Activated gamma-delta T cell treated with Interleukin-2 at 50 U/mL for 16 hours (primary cell): Measurements from ENCODE around the gene WDR70.
"Not testable (repeated sequence)": the region's sequence is repeated elsewhere in the genome, so short reads cannot be mapped to it uniquely, and the experiment has no call there.

Experiments used
- DNase-seq: peaks from one replicate; pipeline ENCODE4 v3.0.0-alpha.2; 2020

The WDR70 gene

DNA sequence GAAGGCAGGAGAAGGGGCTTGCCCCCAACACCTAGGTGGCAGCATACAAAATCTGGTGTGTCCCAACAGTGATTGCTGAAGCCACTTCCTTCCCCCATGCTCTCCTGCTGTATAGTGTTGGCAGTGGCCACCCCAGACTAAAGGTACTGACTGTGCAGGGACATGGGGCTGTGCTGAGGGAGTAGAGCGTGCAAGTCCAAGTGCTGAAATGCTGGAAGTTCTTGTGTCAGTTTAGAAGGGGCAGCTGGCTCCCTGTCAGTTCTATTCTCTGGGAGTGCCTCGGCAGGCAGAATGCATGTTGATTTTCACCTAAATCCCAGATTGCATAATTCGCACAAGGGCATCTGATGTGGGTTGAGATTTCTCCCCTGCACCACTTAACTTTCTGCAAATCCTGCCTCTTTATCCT is 392.1 kb downstream of the WDR70 start:
- DNase-seq: no peak

DNA sequence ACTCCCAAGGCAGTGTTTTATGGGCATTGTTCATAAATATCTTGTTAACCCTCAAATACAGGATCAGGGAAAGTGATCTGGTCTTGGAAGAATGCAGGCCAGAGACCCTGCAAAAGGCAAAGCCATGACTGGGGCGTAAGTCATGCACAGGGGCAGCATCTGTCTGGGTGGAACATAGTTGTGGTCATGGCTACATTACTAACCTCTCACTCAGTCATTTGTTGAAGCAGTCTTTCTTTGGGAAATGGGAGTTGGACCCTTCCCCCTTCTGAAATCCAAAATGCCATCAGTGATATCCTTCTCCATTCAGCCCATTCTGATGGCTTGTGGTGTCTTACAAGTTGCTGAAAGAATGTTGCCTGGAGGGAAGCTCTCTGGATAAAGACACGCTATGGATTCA is 392.6 kb downstream of the WDR70 start:
- no peak for DNase-seq

DNA sequence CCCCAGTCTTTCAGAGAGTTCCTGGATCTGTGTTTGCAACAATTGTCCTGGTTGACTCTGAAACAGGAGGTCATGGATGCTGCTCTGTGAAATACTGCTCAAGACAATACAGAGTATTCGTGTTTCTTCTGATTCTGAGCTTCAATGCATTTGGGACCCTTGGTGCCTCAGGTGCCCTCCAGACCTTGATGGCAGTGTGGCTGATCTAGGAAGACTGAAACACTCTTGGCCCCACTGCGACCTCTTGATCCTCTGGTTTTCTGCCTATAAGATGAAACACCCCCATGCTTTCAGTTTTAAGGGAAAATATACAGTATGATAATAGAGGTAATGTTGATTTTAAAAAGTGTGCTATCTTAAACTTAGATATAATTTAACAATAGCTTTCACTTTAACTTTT is 393.1 kb downstream of the WDR70 start:
- DNase-seq: no peak

GRCh38 chr5:37773809-37774208 is 394.7 kb downstream of the WDR70 start:
- DNase-seq: no peak

DNA sequence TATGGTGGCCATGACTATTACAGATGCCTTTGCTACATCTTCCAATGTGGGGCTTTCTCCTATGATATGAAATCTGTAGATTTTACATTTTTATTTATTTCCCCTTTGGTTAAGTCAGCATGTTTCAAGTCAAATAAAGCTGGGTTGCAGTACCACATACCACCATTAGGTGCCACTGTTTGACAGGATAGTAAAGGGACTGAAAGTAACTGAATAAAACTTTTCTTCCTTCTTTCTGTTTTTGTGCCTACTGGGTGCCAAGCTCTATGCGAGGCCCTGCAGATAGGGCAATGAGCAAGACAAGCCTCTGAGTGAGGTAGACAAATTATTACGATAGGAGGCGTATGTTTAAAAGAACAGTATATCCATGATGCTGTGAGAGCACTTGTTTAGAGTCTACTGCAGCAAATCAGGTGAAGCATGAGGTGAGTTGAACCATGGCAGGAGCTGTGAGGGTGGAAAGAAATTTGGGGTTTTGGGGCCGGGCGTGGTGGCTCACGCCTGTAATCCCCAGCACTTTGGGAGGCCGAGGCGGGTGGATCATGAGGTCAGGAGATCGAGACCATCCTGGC is 395.9 kb downstream of the WDR70 start:
- DNase-seq: no peak

DNA sequence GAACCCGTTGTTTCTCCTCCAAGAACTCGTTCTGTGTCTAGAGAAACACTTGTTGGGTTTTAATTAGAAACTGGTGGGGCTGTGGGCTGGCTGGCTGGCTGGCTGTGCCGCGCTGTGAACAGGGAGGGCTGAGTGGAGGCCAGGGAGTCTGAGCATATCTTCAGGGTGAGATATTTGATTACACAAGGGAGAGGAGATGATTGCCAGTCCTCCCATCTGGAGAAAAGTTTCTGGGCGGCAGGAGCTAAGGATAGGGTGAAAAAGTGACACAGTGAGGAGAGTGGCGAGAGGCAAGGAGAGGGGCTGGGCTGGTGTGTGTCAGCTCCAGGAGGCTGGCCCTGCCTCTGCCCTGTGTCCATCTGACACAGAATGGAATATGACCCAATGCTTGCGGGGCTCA is 397.7 kb downstream of the WDR70 start:
- DNase-seq: no peak

GRCh38 chr5:37777432-37778130 is 398.5 kb downstream of the WDR70 start:
- DNase-seq: no peak

DNA sequence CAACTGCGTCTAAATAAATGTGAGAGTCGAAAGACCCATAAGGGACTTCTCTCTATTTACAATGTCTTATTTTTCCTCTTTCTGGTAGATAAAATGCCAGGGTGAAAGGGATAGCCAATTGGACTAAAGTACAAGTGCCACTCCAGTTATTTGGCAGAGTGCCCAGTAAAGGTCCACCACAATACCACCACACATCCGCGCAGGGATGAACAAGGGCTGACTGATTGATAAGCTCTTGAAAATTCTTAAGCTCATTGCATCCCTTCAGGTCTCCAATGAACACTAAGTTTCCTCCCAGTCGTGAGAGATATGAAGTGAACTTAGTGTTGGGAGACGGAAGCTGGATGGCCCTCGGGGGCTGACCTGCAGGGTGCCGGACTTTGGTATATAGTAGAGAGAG is 402.3 kb downstream of the WDR70 start:
- not testable (repeated sequence) for DNase-seq

DNA sequence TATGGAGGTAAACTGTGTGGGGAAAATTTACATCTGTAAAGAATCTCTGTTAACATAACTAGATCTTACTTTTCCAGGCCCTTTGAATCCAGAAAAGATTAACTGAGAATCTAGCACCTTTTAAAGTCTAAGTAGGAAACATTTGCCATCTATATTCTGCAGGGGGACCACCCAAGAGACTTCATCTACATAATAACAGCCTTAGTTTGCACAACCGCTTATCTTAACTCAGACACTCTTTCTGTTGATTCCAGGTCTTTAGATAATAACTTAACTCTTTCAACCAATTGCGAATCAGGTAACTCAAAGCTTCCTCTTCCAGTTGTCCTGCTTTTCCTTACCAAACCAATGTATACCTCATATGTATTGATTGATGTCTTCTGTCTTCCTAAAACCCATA is 407.3 kb downstream of the WDR70 start:
- DNase-seq: no peak

DNA sequence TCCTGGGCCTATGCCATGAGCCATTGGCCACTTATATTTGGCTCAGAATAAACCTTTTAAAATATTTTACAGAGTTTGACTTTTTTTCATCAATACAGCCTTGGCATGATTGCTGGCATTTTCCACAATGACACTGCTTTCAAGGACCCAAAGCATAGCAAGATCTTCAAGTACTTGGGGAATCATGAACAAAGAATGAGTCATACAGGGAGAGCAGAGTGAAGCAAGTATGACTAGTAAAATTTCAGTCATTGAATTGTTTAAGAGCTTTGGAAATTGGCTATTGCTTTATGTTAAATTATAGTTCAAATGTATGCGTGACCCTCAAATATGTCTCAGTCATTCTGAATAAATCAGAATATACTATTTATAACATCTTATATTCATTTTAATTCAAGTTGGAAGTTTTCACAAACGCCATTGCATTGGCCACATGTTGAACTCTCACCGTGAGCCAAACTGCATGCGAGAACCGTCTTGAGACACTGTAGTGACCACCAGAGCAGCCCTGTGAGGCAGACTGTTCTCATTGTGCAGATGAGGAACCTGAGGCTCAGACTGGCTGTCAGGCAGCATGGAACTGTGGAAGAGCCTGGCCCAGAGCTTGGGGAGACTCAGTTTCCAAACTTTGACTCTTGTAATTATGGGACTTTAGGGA is 407.9 kb downstream of the WDR70 start:
- no peak for DNase-seq

- DNase-seq: no peak
Observed at GRCh38 chr5:37787742-37788141, 408.6 kb downstream of the WDR70 start.

DNA sequence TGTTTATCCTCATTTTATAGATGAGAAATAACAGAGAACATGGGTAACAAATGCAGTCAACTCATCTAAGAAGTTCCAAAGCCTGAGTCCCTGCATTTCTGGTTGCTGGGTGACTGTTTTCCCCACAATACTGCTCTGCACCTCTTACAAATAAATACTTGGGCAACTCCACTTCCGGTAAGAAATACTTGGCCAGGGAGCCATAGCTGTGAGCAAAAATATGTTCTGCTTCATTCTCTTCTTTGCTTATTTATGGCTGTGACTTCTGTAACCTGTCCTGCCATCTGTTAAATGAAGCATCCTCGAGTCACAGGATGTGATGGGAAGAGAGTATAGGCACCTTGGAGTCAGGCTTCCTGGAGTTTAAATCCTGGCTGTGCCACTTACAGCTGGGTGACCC is 410.9 kb downstream of the WDR70 start:
- DNase-seq: no peak

DNA sequence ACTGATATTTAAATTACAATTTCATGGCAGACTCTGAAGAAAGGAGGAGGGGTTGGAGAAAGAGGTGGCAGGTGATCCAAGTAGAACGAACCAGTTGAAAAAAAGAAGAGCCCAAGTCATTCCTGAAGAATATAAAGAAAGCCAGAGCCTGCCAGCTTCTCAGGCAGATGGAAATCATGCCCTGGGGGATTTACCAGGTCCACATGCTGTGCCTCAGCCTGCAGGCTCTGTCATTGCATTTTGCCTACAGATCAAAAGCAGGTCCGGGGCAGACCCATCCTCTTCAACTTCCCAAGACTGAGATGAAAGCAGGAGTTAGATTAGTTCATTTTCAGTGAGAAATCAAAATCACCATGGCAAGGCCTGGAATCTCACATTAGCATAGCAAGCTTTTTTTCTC is 412.2 kb downstream of the WDR70 start:
- DNase-seq: no peak

DNA sequence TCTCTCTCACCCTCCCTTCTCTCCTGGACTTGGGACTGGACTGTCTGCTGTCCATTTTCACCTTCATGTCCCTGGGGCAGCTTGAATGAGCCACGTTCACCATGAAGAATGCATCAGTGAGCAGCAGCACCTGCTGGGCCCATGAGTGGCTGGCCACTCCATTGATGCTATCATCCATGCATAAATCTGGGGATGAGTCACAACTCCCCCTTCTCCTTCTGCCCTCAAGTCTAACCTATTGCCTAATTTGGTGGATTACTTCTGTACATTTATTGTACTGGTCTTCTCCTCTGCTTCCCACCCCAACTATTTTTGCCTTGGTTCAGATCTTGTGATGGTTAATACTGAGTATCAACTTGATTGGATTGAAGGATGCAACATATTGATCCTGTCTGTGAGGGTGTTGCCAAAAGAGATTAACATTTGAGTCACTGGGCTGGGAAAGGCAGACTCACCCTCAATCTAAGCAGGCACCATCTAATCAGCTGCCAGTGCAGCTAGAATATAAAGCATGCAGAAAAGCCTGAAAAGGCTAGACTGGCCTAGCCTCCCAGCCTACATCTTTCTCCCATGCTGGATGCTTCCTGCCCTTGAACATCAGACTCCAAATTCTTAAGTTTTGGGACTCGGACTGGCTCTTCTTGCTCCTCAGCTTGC is 414.0 kb downstream of the WDR70 start:
- no peak for DNase-seq

DNA sequence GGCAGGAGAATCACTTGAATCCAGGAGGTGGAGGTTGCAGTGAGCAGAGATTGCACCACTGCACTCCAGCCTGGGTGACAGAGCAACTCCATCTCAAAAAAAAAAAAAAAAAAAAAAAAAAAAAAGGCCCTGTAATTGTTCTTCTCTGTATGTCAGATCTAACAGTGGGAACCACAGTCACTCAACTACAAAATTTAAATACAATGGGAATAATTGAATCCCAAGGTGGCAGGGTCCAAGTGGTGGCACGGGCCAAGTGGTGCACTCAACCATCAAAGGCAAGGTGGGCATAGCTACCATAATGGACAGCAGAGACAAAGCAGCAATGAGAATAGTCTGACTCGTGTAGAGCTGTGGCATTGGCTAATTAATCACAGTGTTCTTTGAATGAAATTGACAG is 416.2 kb downstream of the WDR70 start:
- not testable (repeated sequence) for DNase-seq

GRCh38 chr5:37796435-37796834 is 417.3 kb downstream of the WDR70 start:
- not testable (repeated sequence) for DNase-seq

DNA sequence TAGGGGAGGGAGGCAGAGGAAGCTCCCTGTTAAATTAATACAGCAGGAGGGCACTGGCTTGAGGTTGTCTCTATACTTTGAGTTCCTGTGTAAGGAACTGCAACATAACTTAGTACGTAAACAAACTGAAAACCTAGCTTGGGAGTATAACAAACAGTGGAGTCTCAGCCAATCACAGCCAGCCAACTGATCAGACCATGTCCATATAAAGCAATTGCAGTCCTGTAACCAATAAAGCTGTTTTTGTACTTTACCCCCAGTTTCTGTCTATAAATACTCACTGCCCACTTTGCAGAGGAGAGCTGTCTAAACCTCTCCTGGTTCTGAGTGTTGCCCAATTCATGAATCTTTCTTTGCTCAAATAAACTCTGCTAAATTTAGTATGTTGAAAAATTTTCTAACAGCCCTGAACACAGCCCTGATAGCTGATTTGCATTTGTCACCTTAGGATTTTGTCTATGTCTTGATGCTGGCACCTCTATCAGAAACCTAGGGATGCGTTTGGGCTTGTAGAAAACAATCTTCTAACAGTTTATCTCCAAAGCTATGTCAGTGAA is 420.8 kb downstream of the WDR70 start:
- DNase-seq: no peak

DNA sequence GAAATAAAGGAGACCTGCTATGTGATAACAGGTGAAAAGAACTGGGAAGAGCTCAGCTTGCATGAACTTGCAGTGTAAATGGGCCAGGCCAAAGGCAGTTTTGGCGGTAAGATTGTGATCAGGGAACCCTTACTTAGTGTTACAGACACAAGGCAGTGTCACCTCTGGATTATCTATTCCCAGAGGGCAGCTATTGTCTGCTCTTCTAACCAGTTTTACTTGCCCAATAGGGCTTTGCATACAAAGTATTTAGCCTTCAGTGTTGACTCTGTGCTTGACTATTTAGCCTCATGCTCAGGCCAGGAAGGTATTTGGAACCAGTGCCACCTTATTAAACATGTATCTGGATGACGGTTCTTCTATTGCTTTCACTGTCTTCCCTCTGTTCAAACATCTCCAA is 422.4 kb downstream of the WDR70 start:
- no peak for DNase-seq
